OCI-LY3 (cell line): ENCODE results near the gene PHF23.

ENCODE experiments used
- H2AFZ ChIP-seq: fragments of 200-600, 300-600 bp; shearing (Covaris generic); 2 replicates; pipeline ENCODE4 v1.6.0; 2014; ENCODE audit warnings: antibody characterized with exemption, low read depth, low read length
- H3K27ac ChIP-seq: fragments of 200-600, 300-600 bp; sonication (generic); 2 replicates; pipeline ENCODE4 v1.5.1; 2014; ENCODE audit warnings: mild to moderate bottlenecking, low read length, moderate library complexity, mixed read lengths
- H3K27me3 ChIP-seq: fragments of 200-600, 300-600 bp; sonication (generic); 2 replicates; pipeline ENCODE4 v1.6.1; 2014; ENCODE audit warnings: low read depth, low read length, mixed read lengths
- H3K36me3 ChIP-seq: fragments of 200-600, 300-600 bp; sonication (generic); replicated peaks from 2 replicates; pipeline ENCODE3; 2014; ENCODE audit warnings: low read depth, low read length, mixed read lengths
- H3K4me1 ChIP-seq: fragments of 300-600, 200-600 bp; sonication (generic); 2 replicates; pipeline ENCODE4 v1.6.1; 2014; ENCODE audit warnings: low read length, mixed read lengths
- H3K4me2 ChIP-seq: fragments of 200-600, 300-600 bp; sonication (generic); 2 replicates; pipeline ENCODE4 v1.6.1; 2014; ENCODE audit warnings: low read length, mixed read lengths
- H3K4me3 ChIP-seq: fragments of 300-600, 200-600 bp; sonication (generic); 2 replicates; pipeline ENCODE4 v1.5.1; 2014; ENCODE audit warnings: antibody characterized with exemption, mild to moderate bottlenecking, low read length, moderate library complexity
- H3K79me2 ChIP-seq: fragments of 300-600, 200-600 bp; shearing (Covaris generic); 2 replicates; pipeline ENCODE4 v1.6.1; 2014; ENCODE audit warnings: mild to moderate bottlenecking, low read length, mixed read lengths
- H3K9ac ChIP-seq: fragments of 300-600, 200-600 bp; shearing (Covaris generic); 2 replicates; pipeline ENCODE4 v1.6.0; 2014; ENCODE audit warnings: mild to moderate bottlenecking, low read length, moderate library complexity
- H3K9me3 ChIP-seq: fragments of 200-600, 300-600 bp; shearing (Covaris generic); 2 replicates; pipeline ENCODE4 v1.6.1; 2014; ENCODE audit warnings: low read length, mixed read lengths; ENCODE audit not compliant: insufficient read depth
- H4K20me1 ChIP-seq: fragments of 200-600, 300-600 bp; sonication (generic); 2 replicates; pipeline ENCODE4 v1.6.1; 2016; ENCODE audit warnings: low read length, mixed read lengths; ENCODE audit not compliant: insufficient read depth
- EZH2phosphoT487 ChIP-seq: fragments of 200-600 bp; shearing (Covaris generic); IDR thresholded peaks from 2 replicates; pipeline ENCODE4 v1.6.1; 2018; ENCODE audit warnings: antibody characterized with exemption, mixed run types, low read depth
- TF ChIP-seq, protein P1 (sequence below): fragments of 200-600, 300-600 bp; sonication (generic); IDR thresholded peaks from 2 replicates; pipeline ENCODE4 v1.5.1; 2014; ENCODE audit warnings: antibody characterized with exemption, low read length, low read depth

The PHF23 gene

GRCh38 chr17:7219229-7219811 is 19.9 kb downstream of the PHF23 start:
- H3K4me1 ChIP-seq, result peaks cover 38% of the 10 kb centered on the region
- peak overlapping the region; percentile 97 for H3K4me3 ChIP-seq

GRCh38 chr17:7218758-7219157 is 20.5 kb downstream of the PHF23 start:
- no peak overlapping the region for H3K4me3 ChIP-seq
- H2AFZ ChIP-seq, result no peak overlapping the region; the same call in 1 of the 2 replicates
- H3K79me2 ChIP-seq, result 0 out of 2 replicates have a peak, but pooled peaks cover 4% of the 10 kb centered on the region
- H3K9ac ChIP-seq, result no peak overlapping the region
- peaks cover 4% of the 10 kb centered on the region for H3K36me3 ChIP-seq
- no peaks in the 10 kb centered on the region for H3K9me3 ChIP-seq
- H4K20me1 ChIP-seq, result no peaks in the 10 kb centered on the region
- TF ChIP-seq, protein P1, sequence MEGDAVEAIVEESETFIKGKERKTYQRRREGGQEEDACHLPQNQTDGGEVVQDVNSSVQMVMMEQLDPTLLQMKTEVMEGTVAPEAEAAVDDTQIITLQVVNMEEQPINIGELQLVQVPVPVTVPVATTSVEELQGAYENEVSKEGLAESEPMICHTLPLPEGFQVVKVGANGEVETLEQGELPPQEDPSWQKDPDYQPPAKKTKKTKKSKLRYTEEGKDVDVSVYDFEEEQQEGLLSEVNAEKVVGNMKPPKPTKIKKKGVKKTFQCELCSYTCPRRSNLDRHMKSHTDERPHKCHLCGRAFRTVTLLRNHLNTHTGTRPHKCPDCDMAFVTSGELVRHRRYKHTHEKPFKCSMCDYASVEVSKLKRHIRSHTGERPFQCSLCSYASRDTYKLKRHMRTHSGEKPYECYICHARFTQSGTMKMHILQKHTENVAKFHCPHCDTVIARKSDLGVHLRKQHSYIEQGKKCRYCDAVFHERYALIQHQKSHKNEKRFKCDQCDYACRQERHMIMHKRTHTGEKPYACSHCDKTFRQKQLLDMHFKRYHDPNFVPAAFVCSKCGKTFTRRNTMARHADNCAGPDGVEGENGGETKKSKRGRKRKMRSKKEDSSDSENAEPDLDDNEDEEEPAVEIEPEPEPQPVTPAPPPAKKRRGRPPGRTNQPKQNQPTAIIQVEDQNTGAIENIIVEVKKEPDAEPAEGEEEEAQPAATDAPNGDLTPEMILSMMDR, result no peak
- no peaks in the 10 kb centered on the region for H3K27me3 ChIP-seq
- no peak overlapping the region for H3K27ac ChIP-seq
- H3K4me1 ChIP-seq, result peaks cover 41% of the 10 kb centered on the region
- H3K4me2 ChIP-seq, result peak overlapping the region; percentile 98; the same call in 1 of the 2 replicates

More at GRCh38 chr17:7219229-7219811, 19.9 kb downstream of the PHF23 start:
- Histone ChIP-seq H3K79me2 (0 out of 2 replicates have a peak, but pooled peaks cover 4% of the 10 kb centered on the region), H3K27ac (no peak overlapping the region), H4K20me1 (no peaks in the 10 kb centered on the region), H3K4me2 (peak overlapping the region; percentile 98), H3K27me3 (no peaks in the 10 kb centered on the region), H3K9ac (peak overlapping the region; percentile 91), H2AFZ (peak overlapping the region; percentile 71; the same call in 1 of the 2 replicates), H3K9me3 (no peaks in the 10 kb centered on the region), H3K36me3 (peaks cover 7% of the 10 kb centered on the region)
- TF ChIP-seq, protein P1, result no peak
- TF ChIP-seq EZH2phosphoT487, result no peak

DNA sequence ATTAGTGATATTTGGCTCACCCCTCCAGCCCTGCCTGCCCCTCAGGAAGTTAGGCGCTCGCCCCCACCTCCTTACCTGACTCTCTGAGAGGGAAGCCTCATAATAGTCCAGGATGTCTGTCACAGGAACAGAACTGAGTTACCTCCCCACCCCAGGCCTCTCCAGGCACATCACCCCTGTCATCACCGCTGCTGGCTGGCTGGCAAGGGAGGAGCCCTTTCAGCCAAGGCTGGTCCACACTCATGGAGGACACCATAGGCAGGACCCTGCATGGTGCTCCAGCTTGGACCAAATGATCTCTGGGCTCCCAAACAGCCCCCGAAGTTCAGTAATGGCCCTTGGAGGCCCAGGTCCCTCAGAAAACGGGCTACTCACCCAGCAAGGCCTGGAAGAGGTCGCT is 21.1 kb downstream of the PHF23 start:
- Histone ChIP-seq H3K4me3 (peak overlapping the region; percentile 48), H3K4me2 (peak overlapping the region; percentile 39), H3K9ac (peak overlapping the region; percentile 19; the same call in 1 of the 2 replicates), H4K20me1 (no peaks in the 10 kb centered on the region), H3K27me3 (no peaks in the 10 kb centered on the region), H3K36me3 (no peaks in the 10 kb centered on the region), H3K27ac (peak overlapping the region; percentile 40), H3K9me3 (no peaks in the 10 kb centered on the region), H3K79me2 (0 out of 2 replicates have a peak, but pooled peaks cover 4% of the 10 kb centered on the region), H2AFZ (no peak overlapping the region), H3K4me1 (peaks cover 44% of the 10 kb centered on the region)
- TF ChIP-seq, protein P1, result no peak
- no peak for TF ChIP-seq EZH2phosphoT487

GRCh38 chr17:7217113-7217987 is 21.9 kb downstream of the PHF23 start:
- H3K9ac ChIP-seq, result peak overlapping the region; percentile 65; the same call in 1 of the 2 replicates
- peak overlapping the region; percentile 40; the same call in 1 of the 2 replicates for H3K27ac ChIP-seq
- peak overlapping the region; percentile 94 for H3K4me2 ChIP-seq
- peak overlapping the region; percentile 79 for H3K4me3 ChIP-seq
- H3K36me3 ChIP-seq, result no peaks in the 10 kb centered on the region
- H3K79me2 ChIP-seq, result 0 out of 2 replicates have a peak, but pooled peaks cover 4% of the 10 kb centered on the region
- no peaks in the 10 kb centered on the region for H4K20me1 ChIP-seq
- peaks cover 44% of the 10 kb centered on the region for H3K4me1 ChIP-seq
- no peak overlapping the region for H2AFZ ChIP-seq
- no peak for TF ChIP-seq EZH2phosphoT487
- TF ChIP-seq, protein P1, result no peak
- no peaks in the 10 kb centered on the region for H3K27me3 ChIP-seq
- no peaks in the 10 kb centered on the region for H3K9me3 ChIP-seq
